ES-I3 (cell line): ENCODE data around the gene RFC5.

Source experiments
- H3K36me3 ChIP-seq: 2 replicates; pipeline ENCODE4 v1.6.1; 2013; ENCODE audit warnings: mild to moderate bottlenecking, low read length, control low read depth, moderate library complexity; ENCODE audit not compliant: insufficient read depth
- H3K4me1 ChIP-seq: 2 replicates; pipeline ENCODE4 v1.6.1; 2013; ENCODE audit warnings: mild to moderate bottlenecking, control low read depth, low read length; ENCODE audit not compliant: insufficient read depth
- H3K9ac ChIP-seq: 2 replicates; pipeline ENCODE4 v1.6.1; 2013; ENCODE audit warnings: low read depth, mild to moderate bottlenecking, low read length, moderate library complexity
- H3K9me3 ChIP-seq: 2 replicates; pipeline ENCODE4 v1.6.1; 2013; ENCODE audit warnings: mild to moderate bottlenecking, low read length, moderate library complexity; ENCODE audit not compliant: control insufficient read depth, insufficient read depth

The RFC5 gene

GRCh38 chr12:118050972-118051910 lies 34.7 kb downstream of the RFC5 start:
- Histone ChIP-seq H3K9me3 (no peaks in the 10 kb centered on the region), H3K9ac (no peak overlapping the region), H3K36me3 (no peaks in the 10 kb centered on the region; the same call in 1 of the 2 replicates), H3K4me1 (peaks cover 16% of the 10 kb centered on the region)

GRCh38 chr12:118052324-118053070 lies 36.0 kb downstream of the RFC5 start:
- Histone ChIP-seq H3K4me1 (peaks cover 16% of the 10 kb centered on the region), H3K9ac (no peak overlapping the region)

GRCh38 chr12:118053071-118053985 lies 36.8 kb downstream of the RFC5 start:
- H3K36me3 ChIP-seq, result no peaks in the 10 kb centered on the region
- no peaks in the 10 kb centered on the region for H3K9me3 ChIP-seq
- H3K4me1 ChIP-seq, result peaks cover 16% of the 10 kb centered on the region
- no peak overlapping the region for H3K9ac ChIP-seq

More at GRCh38 chr12:118052324-118053070, 36.0 kb downstream of the RFC5 start:
- Histone ChIP-seq H3K36me3 (no peaks in the 10 kb centered on the region), H3K9me3 (no peaks in the 10 kb centered on the region)

GRCh38 chr12:118055144-118055557 lies 38.6 kb downstream of the RFC5 start:
- Histone ChIP-seq H3K9me3 (no peaks in the 10 kb centered on the region), H3K4me1 (peaks cover 16% of the 10 kb centered on the region), H3K36me3 (no peaks in the 10 kb centered on the region), H3K9ac (no peak overlapping the region)

- H3K9ac ChIP-seq, result no peak overlapping the region
- peaks cover 16% of the 10 kb centered on the region for H3K4me1 ChIP-seq
- no peaks in the 10 kb centered on the region for H3K36me3 ChIP-seq
- no peaks in the 10 kb centered on the region for H3K9me3 ChIP-seq
Observed at GRCh38 chr12:118055865-118056773, 39.6 kb downstream of the RFC5 start.

GRCh38 chr12:118058227-118058626 lies 41.7 kb downstream of the RFC5 start:
- Histone ChIP-seq H3K4me1 (peaks cover 4% of the 10 kb centered on the region; the same call in 1 of the 2 replicates), H3K9me3 (no peaks in the 10 kb centered on the region), H3K9ac (no peak overlapping the region), H3K36me3 (no peaks in the 10 kb centered on the region)

- Histone ChIP-seq H3K36me3 (no peaks in the 10 kb centered on the region), H3K9me3 (no peaks in the 10 kb centered on the region), H3K4me1 (peaks cover 5% of the 10 kb centered on the region), H3K9ac (no peak overlapping the region)
Observed at GRCh38 chr12:118058881-118059280, 42.4 kb downstream of the RFC5 start.

- H3K9me3 ChIP-seq, result no peaks in the 10 kb centered on the region
- no peaks in the 10 kb centered on the region for H3K36me3 ChIP-seq
- peaks cover 8% of the 10 kb centered on the region for H3K4me1 ChIP-seq
- H3K9ac ChIP-seq, result peak overlapping the region; percentile 81
Observed at GRCh38 chr12:118059341-118060191, 43.1 kb downstream of the RFC5 start.

- Histone ChIP-seq H3K9ac (peak overlapping the region; percentile 81), H3K9me3 (no peaks in the 10 kb centered on the region), H3K36me3 (no peaks in the 10 kb centered on the region), H3K4me1 (peaks cover 8% of the 10 kb centered on the region)
Observed at GRCh38 chr12:118060301-118061010, 44.0 kb downstream of the RFC5 start.

- H3K4me1 ChIP-seq, result peaks cover 8% of the 10 kb centered on the region
- H3K9ac ChIP-seq, result peak within 1 kb of the TSS; percentile 97
- H3K9me3 ChIP-seq, result no peaks in the 10 kb centered on the region
- no peaks in the 10 kb centered on the region; the same call in 1 of the 2 replicates for H3K36me3 ChIP-seq
Observed at GRCh38 chr12:118061011-118061872, 44.7 kb downstream of the RFC5 start, which contains the start of gene WSB2. Gene WSB2, minus strand, starts transcription at chr12:118061179. Its CDS starts 131 bp downstream, at chr12:118061048.
